ENCODE measurements around the gene CNTNAP5.

The CNTNAP5 gene

DNA sequence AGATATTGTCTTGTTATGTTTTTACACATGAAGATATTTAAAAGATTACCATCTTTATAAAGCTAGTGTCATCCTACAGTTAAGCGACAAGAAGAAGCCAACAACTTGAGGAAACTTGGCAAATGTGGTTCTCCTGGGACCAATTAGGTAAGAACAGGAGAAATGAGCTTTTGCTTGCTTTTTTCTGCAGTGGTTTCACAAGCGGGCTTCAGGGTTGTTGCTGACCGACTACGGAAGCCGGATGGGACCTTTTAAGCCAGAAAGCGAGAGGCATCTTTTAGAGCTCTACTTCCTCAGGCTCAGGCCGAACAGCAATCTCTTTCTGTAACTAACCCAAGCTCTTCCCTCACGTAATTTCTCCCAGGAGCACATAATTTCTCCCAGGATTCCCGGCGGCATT, 256.5 kb downstream of the CNTNAP5 start:
- DNase-seq, result no peak

DNA sequence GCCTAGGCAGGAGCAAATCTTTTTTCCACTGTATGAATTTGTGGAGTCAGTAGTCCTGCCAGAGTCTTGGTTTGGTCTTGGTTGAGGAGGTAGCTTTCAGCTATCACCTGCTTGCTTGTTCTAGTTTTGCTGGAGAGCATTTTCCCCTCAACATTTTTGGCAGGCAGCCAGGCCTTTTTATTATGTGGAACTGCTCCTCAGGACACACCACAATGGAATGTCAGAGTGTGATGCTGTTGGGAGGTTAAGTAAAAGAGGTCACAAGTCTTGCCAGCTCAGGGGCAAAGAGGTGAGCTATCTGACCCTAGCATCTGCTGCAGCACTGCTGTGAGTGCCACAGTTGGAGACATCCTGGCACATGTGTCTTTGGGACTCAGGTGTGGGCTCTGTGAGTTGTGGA, 258.0 kb downstream of the CNTNAP5 start:
- peak; percentile 62 for DNase-seq

DNA sequence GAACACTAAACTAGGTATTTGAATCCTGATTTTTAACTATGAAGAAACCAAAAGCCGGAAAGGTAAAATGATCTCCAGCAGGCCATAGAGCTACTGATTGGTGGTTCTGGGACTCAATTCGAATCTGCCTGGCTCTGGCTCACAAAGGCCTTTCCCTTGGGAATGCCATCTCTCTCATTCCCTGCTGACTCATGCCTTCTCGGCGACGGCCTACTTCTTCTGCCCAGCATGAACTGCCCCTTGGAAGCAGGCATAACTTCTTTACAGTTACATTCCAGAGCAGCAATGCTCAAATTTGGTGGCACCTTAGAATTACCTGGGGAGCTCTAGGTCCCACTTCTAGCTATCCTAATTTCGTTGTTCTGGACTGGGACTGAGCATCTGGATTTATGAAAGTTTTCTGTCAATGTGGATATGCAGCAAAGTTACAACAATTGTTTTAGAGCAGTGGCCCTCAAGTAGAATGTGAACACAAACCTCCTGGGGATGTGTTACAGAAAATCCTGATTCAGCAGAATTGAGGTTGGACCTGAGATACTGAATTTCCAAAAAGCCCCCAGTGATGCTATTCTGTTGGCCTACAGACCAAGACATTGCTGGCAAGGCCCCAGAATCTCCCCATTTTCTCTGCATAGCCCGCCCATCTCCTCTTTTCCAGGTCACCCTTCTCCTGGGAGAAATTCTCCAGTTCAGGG, 261.1 kb downstream of the CNTNAP5 start:
- no peak for DNase-seq

DNA sequence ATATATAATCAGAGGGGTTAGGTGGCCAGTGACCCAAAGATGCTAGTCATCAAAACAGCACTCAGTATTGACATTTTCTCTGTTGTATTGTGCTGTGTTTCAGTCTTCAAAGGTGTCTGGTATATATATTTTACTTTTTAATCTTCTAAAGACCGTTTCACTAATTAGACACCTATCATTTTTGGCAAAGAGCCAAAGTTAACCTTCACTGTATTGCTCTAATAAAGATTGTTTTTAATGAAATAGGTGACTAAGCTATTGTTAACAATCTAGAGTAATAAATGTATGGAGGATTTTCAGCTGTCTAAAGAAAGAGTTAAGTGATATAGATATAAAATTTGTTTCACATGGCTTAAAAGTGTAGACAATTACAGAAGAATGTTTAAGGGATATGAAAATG, 264.0 kb downstream of the CNTNAP5 start:
- no peak for DNase-seq

DNA sequence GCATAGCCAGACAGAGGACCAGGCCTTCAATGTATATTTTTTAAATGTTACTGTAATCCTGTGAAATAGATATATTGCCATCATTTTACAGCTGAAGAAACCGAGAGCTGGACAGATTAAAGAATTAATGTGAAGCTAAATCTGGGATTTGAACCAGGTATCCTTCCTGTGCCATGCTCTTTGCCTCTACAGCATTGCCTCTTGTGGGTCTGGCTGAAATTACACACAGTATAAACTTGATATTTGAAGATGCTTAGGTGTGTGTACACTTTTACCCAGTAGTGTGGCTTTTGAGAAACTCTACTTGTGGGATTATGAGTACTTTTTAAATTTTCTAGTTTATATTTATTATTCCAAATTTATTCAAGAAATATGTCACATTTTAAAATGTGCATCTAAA, 264.5 kb downstream of the CNTNAP5 start:
- DNase-seq, result no peak

DNA sequence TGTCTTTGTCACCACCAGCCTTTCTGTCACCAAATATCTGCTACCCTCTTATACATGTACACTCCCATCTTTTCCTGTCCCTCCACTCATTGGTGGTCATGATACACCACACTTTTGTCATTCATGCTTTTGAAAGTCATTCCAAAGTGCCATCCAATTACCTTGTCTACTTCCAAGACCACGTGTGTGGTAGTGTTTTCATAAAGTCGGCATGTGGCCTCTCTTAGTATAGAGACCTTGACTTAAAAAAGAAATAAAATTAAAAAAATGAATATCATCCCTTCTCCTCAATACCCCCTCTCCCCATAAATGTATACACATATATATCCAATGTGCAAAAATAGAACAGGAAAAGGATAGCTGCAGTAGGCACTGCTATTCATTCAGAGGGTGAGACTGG, 271.4 kb downstream of the CNTNAP5 start:
- DNase-seq, result no peak

DNA sequence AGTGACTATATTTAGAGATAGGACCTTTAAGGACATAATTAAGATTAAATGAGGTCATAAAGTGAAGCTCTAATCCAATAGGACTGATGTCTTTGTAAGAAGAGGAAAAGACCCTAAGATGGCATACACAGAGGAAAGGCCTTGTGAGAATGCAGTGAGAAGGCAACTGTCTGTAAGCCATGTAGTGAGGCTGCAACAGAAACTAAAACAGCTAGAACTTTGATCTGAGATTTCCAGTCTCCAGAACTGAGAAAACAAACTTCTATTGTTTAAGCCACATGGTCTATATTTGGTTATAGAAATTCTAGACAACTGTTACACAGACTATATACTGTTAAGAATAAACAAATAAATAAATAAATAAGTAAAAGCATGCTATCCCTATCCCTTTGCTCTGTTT, 276.8 kb downstream of the CNTNAP5 start:
- DNase-seq, result no peak

DNA sequence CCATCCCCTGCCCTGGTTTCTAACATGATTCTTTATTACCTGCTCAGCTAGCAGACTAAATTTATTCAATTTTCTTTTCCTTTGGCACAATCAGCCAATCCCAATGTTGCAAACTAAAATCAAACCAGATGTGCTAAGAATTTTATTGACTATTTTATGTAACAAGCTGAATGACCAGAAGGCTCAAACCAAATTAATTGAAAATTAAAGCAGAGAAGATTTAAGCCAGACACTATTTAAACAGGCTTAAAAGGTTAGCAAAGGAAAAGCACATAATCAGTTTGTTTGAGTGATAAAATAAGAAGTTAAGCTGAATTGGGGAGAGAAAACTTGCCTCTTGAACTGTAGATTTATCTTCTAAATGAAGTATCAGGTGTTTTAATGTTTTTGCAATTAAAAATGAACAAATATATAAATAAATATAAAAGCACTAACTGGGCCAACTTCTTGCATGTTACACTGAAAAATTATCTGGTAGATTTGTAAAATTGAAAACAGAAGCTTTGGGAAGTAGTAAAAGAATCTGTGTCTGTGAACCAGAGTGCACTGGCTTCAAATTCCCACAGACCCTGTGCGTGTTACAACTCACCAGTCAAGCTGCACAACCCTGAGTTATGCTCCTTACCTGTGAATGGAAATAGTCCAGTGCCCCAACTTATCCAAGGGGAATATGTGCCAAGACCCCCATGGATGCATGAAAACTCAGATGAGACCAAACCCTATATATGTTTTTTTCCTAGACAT, 283.4 kb downstream of the CNTNAP5 start:
- no peak for DNase-seq

DNA sequence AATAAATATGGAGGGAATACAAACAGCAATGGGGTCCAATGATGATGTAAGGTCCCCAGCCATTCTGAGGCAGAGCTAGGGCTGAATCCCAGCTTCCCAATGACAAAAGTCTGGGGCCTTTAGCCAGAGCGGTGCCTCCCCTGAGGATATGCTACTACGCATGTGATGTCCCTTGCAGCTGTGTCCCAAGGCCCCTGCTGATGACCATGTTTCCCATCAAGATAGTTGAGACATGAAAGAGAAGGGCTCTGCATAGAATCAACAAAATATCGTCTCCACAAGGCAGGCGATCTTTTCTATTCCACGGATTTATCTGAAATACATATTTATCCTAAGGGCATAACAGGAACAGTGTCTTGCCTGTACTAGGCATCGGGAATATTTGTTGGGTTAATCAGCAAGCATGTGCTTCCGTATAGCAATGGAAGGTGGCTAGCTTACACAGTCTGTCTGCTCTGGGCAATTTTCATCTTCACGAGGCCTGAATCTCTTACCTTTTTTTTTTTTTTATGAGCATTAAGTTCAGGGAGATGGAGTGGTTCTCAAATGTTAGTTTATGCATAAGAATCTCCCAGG, 284.6 kb downstream of the CNTNAP5 start:
- no peak for DNase-seq

DNA sequence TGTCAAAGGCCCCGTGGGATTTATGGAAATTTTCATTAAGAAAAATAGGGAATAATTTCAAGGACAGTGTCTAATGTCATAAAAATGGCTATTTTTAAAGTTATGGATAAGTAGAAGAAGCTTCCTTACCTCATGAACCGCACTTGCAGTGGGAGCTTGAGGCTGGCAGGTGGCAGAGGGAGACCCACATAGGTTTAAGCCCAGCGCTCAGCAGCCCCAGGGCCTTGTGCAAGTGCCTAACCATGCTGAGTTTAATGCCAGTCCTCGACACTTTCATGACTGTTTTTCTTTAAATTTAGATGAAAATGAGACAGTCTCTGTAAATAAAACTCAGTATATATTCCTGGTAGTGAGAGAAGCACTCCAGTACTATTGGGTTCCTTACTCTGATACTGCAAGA, 285.6 kb downstream of the CNTNAP5 start:
- DNase-seq, result no peak

DNA sequence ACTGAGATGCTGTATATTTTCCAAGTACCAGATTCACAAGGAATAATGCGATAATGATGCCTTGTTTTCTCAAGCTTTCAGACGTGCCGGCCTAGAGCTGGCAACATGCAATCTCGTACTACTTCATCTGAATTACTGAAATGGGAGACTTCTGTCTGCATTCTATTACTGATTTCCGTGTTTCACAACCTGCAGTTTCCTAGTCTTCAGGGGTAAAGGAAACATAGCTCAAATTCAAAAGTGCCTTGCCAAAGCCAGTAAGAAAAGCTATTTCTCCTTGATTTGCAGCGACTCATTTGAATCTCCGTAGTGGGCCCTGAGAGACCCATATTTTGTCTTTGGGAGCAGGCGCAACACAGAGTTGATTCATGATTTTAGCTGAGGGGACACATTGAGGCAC, 289.0 kb downstream of the CNTNAP5 start:
- DNase-seq, result no peak

DNA sequence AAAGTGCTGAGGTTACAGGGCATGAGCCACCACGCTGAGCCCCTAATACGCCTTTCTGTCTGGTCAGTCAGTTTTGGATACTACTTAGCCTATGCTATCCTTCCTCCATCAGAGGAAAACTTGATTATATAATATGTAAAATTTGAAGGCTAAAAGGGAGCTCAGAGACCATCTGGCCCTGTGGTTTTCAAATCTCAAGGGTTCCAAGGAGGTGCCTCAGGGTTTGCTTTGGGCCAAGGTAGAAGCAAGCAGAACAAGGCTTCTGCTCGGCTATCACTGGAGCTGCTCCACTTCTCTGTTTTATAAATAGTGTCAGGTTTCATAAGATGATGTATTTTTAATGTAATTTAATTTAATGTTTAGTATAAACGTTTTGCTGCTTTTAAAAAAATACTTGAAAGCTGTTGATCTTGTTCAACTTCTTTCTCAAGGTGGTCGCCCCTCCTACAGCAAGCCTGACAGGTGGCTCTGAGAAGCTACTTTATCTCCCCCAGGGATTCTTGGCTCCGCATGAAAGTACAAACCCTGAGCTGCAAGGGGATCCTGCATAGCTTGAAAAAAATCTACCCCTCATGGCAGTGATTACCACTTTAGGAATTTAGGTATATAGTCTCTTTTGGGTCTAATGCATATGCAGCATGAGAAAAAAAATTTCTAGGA, 290.3 kb downstream of the CNTNAP5 start:
- DNase-seq, result no peak

DNA sequence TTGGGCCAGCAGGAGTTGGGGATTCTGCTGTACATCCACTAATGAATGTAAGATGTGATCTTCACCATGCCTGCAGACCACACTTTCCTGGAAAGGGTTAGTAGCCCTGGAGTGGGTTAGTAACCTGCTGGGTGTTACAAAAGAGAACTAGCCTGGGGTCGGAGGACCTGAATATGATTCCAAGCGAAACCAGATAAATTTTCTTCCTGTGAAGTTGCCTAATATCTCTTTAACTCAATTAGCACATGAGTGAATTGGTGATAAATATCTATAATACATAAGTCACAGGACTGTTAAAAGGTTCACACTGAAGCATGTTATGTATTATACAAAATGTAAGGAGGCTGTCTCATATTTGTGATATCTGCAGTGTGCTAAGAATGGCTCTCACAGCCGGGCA, 291.0 kb downstream of the CNTNAP5 start:
- no peak for DNase-seq

DNA sequence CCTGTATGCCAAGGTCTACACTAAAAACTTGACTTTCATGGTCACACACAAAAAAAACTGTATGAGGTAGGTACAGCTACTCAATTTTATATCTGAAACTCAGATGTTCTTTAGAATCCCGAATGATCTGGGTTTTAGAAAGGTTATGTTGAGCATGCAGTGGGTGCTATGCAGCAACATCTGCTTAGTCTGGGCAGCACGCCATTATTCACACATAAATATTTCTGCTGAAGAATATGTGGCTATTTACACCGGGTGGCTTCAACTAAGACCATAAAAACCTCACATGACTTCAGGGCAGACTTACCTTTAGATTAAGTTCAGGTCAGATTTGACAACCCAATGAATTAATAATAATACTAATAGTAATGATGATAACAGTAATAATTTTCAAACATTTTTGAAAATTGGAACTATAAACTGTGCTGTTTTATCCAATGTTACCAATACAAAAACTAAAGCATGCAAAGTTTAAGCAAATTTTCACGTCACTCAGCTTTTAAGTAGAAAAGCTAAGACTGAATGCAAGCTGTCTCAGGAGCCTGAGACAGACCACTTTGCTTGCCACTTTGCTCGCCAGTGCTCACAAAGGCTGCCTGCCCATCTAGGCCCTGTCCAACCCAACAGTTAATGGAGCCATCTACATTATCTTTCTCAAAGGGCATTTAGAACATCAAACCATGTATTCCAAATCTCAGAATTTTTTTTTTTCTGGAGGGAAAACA, 292.0 kb downstream of the CNTNAP5 start:
- DNase-seq, result peak; percentile 25

DNA sequence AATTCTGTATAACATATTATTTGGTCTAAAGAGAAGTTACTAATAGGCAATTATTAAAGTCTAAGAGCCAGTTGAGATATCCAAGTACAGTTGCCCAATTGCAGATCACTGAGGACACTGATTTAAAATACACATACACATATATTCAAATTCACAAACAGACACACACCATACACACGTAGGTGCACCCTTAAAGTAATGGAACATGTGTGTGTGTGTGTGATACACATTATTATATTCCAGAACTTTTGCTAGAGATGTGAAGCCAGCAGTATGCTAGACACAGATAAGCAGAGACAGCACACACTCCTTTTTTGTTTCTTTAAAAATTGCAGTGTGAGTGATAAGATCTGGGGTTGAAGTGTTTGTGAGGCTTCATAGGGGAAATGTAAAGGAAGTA, 292.5 kb downstream of the CNTNAP5 start:
- DNase-seq, result no peak

DNA sequence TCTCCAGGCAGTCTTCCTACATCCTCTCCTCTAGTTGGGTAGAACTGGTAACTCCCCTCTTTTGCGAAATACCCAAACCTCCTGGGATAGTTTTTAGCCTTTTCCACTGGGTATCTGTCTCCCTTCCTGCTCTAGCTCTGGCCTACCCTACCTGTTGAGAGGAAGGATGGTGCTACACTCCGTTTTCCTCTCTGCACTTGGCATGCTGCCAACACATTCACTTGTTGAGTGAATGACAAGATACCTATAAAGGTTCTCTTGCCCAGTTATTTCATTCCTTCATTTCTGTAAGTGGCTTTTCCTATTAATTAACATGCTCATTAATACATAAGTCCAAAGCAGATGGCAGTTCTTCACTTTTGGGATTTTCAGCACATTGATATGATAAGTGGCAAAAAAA, 293.8 kb downstream of the CNTNAP5 start:
- DNase-seq, result peak; percentile 6

DNA sequence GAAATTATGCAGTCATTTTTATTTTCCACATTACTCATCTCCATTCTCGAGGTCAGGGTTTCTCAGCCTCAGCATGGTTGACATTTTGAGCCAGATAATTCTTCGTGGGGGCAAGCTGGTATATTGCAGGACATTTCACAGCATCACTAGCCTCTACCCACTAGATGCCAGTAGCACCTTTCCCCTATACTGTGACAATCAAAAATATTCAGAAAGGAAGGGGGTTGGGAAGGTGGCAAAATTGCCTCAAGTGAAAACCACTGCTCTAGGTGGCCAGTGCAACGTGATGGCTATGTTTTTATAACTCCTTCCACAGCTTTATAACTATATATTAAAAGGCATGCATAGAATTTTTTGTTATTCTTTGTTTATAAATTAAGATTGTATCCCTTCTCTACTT, 294.5 kb downstream of the CNTNAP5 start:
- DNase-seq, result peak; percentile 4

DNA sequence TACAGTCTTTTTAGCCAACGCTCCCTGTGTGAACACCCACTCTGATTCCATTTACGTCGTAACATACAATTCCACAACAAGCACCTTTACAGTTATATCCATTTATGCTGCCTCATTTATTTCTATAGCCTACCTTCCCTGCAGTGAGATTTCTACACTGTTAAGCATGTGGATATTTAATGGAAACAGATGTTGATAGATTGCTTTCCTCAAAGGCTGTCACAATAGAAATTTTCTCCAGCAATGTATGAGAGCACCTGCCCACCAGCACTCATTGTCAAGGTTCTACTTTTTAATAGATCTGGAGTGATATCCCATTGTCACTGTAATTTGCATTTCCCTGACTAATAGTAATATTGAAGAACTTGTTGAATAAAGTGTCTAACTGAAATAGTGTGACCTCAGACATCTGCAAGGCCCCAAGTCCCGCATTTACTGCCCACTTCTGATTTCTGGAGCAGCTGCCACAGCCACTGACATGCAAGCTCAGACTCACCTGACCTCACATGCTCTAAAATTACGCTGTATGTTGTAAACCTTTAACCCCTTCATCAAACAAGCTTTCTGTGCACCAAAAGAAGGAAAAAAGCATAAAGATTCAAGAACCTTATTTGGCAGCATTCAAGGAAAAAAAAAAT, 295.1 kb downstream of the CNTNAP5 start:
- no peak for DNase-seq

DNA sequence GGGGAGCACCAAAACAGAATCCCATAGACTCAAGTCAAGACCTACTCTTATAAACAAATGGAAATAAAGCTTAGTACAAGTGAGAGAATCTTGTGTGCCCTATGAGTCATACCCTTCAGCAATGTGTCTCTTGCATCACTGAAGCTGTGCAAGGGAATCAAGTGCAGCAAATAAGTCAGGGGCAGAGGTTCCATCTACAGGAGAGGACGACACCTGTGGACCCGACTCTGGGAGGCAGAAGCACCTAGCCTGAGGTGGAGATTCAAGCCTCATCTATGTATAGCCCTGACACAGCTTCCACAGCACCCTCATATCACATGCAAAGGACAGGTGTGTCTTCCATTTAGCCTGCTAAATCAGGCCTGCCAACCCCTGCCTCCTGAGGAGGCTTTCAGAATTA, 298.2 kb downstream of the CNTNAP5 start:
- no peak for DNase-seq

DNA sequence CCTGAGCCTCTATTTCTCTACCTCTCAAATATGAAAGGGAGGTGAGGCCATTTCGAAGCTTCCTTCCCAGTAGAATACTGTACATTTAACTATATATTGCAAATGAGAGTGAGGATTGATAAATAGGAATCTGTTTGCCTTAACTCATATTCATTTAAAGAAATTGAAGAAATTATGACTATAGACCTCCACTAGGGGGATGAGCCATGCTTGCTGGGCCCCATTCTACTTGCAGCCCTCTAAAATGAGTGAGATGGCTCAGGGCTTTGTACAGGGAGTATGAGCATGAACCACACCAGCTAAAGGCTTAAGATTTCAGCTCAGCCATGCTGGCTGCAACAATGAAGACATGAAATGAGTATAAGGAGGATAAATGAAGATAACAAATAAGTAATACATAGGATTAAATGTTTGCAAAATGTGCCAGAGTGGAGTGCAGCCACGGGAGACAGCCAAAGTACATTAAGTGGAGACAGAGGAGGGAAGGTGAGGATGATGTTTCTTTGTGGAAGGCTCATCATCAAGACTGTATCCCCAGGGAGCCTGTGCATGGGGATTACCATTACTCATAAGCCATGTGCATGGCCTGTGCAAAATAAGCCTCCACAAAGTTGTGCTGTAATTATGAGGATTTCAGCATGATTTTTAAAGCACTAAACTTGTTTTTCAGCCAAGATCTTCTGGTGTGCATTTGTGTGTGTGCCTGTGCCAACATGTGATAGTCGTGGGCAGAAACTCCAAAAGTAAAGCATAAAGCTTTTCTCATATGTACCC, 300.8 kb downstream of the CNTNAP5 start:
- no peak for DNase-seq

DNA sequence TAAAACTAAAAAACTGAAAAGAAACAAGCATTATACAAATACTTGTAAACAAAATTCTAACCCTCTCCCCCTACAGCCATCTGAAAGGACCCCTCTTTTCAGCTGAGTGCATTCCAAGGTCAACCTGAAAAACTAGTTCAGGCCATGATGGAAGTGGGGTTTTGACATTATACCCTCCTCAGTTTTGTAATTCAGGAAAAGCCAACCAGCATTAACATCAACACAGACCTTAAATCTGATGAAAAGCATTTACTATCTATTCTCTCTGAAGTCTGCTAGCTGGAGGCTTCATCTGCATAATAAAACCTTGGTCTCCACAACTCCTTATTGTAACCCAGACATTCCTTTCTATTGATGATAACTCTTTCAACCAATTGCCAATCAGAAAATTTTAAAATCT, 302.2 kb downstream of the CNTNAP5 start:
- no peak for DNase-seq

DNA sequence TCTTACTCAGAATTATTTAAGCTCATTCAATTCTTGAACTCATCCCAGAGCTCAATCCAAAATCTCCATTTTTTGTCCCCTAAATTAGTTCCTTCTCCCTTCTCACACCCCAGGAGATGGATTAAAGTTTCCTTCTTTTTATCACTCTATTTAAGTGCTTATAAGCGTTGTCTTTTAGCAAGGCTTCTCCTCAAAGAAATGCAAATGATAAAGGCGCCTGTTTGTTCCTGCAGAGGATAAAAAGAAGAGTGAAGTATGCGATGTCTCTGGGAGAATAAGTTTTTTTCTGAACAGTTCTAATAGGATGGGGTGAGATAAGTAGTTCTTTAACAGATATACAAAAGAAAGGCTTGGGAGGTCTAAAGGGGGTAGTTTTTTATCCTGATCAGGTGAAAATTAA, 303.3 kb downstream of the CNTNAP5 start:
- no peak for DNase-seq
